Nephron (organoid): ENCODE results near the gene C1orf35.

Experiments
- H3K27ac Mint-ChIP-seq, 3 experiments: 2 replicates each; pipeline ENCODE4 v1.8.0; 2020; ENCODE audit warnings: mixed read lengths in 3 of 3, mild to moderate bottlenecking in 2 of 3, moderate library complexity in 1 of 3
- H3K27me3 Mint-ChIP-seq: 2 replicates; pipeline ENCODE4 v1.8.0; 2021; ENCODE audit warnings: low read depth, mild to moderate bottlenecking, moderate library complexity, mixed read lengths
- H3K36me3 Mint-ChIP-seq: 2 replicates; pipeline ENCODE4 v1.8.0; 2020; ENCODE audit warnings: low read depth, mixed read lengths
- H3K4me1 Mint-ChIP-seq: 2 replicates; pipeline ENCODE4 v1.8.0; 2020; ENCODE audit warnings: mixed read lengths
- H3K4me3 Mint-ChIP-seq, 3 experiments: 2 replicates each; pipeline ENCODE4 v1.8.0; 2020; ENCODE audit warnings: mild to moderate bottlenecking in 3 of 3, mixed read lengths in 3 of 3, moderate library complexity in 2 of 3
- H3K9me3 Mint-ChIP-seq: 2 replicates; pipeline ENCODE4 v1.8.0; 2020; ENCODE audit warnings: mixed read lengths
- CTCF ChIP-seq, 3 experiments: fragments of 200-600 bp; sonication (generic); IDR thresholded peaks; one replicate each; pipeline ENCODE4 v1.5.0; 2021; ENCODE audit warnings: antibody characterized with exemption in 3 of 3; ENCODE audit not compliant: unreplicated experiment in 3 of 3

Gene C1orf35

DNA sequence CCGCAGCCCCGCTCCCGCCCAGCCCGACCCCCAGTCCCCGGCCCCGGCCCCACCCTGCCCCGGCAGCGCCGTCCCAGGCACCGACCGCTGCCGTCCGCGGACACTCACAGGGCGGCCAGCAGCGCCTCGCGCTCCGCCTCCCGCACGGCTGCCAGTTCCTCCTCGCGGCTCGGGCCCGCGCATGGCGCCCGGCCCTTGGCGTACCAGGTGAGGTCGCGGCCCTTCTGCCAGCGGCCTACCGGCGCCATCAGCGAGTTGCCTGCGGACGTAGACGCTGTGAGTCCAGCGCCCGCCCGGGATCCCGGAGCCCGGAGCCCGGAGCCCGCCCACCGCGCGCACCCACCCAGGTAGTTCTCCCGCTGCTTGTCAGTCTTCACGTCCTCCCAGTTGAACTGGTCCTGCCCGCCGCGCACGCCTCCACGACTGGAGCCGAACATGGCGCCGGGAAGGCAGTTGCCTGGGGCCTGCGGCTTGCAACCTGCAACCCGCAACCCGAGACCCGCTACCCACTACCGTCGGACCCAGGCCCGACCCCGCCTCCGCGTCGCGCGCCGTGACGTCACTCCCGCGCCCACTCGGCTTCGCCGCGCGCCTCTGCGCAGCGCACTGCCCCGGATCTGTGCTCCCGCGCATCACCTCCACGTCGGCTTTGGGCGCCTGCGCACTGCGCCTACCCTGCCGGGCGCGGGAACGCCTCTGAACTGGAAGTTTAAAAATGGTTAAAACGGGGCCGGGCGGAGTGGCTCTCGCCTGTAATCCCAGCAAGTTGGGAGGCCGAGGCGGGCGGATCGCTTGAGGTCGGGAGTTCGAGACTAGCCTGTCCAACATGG lies at the start of gene C1orf35:
C1orf35 (minus strand) TSS at position 535 of the 830 bp plus-strand sequence; CDS start at position 437, 98 bp downstream.
- peaks cover 11% of the 10 kb centered on the region for H3K4me1 Mint-ChIP-seq
- no peak for TF ChIP-seq CTCF (IDR thresholded peaks at IDR 0.05; ENCODE audit: unreplicated experiment in 3 of 3)
- H3K36me3 Mint-ChIP-seq: peaks cover 31% of the 10 kb centered on the region
- H3K27ac Mint-ChIP-seq: peak within 1 kb of the TSS; percentile 81 to 94 (median 93)
- H3K27me3 Mint-ChIP-seq: no peaks in the 10 kb centered on the region
- H3K9me3 Mint-ChIP-seq: no peaks in the 10 kb centered on the region
- H3K4me3 Mint-ChIP-seq: peak within 1 kb of the TSS; percentile 93 to 95 (median 93)

- Mint-ChIP-seq H3K9me3 (no peaks in the 10 kb centered on the region), H3K27me3 (no peaks in the 10 kb centered on the region), H3K36me3 (no peaks in the 10 kb centered on the region), H3K27ac (peak overlapping the region in 2 of 3 experiments; percentile 47 to 71), H3K4me3 (no peak overlapping the region), H3K4me1 (no peaks in the 10 kb centered on the region)
- TF ChIP-seq CTCF (IDR thresholded peaks at IDR 0.05; ENCODE audit: unreplicated experiment in 3 of 3): no peak
These were observed 49.8 kb upstream of the C1orf35 start for GRCh38 chr1:228152918-228153258.

DNA sequence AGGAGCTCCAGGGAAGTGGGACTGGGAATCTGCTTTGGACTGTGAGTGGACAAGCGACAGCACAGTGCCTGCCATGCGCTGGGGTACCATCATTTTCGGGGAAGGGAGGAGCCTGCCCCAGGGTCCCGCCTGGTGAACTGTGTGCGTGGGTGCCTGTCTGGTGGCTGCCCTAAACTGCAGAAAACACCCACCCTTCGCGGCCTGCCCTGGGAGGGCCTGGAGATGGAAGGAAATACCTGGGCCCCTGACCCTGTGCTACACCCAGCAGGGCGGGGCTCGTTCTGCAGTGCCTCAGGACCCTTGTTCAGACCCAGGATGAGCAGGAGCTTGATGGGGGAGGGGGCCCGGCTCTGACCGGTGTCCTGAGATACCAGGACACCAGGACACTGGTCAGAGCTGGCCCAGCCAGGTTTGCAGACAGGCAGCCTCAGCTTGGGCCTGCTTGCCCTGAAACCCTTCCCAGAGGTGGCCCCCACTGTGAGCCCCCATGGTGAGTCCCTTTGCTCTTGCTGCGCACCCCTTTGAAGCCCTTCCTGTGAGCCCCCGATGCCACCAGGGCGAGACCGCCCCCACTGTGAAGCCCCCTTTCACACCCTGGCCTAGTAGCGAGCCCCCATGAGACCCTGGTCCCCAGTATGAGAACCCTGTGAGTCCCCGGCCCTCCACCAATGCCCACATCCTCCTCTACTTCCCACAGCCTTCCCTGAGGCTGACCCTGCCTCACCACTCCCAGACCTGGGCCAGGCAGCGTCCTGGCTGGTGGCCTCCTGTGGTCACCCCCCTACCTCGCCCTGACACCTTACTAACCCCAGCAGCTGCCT lies 49.2 kb upstream of the C1orf35 start:
- Mint-ChIP-seq H3K9me3 (no peaks in the 10 kb centered on the region), H3K36me3 (no peaks in the 10 kb centered on the region), H3K27ac (peak overlapping the region in 2 of 3 experiments; percentile 47 to 71), H3K4me3 (no peak overlapping the region), H3K4me1 (no peaks in the 10 kb centered on the region), H3K27me3 (no peaks in the 10 kb centered on the region)
- TF ChIP-seq CTCF (IDR thresholded peaks at IDR 0.05; ENCODE audit: unreplicated experiment in 3 of 3): no peak

DNA sequence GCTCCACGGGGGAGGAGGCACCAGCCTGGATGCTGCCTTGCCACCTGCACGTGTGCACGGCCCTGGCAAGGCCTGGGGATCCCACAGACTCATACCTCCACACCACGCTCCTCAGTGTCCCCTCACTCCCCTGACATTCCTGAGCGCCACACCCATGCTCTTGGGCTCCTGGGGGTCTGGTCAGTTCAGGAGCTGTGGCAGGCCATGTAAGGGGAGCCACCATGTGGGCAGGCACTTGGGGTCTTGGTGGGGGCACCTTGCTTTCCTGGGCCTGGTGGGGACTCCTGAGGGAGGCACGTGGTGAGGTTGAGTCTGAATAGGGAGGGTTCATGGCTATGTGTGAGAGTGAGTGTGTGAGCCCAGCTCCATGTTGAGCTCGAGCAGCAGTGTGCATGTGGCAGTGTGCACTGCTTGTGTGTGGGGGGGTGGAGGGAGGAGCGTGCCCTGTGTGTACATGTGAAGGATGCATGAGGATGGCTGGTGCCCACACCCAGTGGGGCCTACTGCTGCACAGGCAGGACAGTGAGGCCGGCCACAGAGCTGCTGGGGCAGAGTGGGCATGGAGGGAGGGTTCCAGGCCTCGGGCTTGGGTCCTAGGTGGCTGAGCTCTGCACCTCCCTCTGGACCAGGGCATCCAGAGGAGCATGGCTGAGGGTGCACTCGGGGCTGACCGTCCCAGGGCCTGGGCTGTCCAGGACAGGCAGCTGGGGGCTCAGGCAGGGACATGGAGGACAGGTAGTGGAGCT lies 48.2 kb upstream of the C1orf35 start:
- Mint-ChIP-seq H3K36me3 (no peaks in the 10 kb centered on the region), H3K4me3 (no peak overlapping the region), H3K4me1 (no peaks in the 10 kb centered on the region), H3K27ac (peak overlapping the region; percentile 17 to 89 (median 70)), H3K27me3 (no peaks in the 10 kb centered on the region), H3K9me3 (no peaks in the 10 kb centered on the region)
- TF ChIP-seq CTCF (IDR thresholded peaks at IDR 0.05; ENCODE audit: unreplicated experiment in 3 of 3): no peak

DNA sequence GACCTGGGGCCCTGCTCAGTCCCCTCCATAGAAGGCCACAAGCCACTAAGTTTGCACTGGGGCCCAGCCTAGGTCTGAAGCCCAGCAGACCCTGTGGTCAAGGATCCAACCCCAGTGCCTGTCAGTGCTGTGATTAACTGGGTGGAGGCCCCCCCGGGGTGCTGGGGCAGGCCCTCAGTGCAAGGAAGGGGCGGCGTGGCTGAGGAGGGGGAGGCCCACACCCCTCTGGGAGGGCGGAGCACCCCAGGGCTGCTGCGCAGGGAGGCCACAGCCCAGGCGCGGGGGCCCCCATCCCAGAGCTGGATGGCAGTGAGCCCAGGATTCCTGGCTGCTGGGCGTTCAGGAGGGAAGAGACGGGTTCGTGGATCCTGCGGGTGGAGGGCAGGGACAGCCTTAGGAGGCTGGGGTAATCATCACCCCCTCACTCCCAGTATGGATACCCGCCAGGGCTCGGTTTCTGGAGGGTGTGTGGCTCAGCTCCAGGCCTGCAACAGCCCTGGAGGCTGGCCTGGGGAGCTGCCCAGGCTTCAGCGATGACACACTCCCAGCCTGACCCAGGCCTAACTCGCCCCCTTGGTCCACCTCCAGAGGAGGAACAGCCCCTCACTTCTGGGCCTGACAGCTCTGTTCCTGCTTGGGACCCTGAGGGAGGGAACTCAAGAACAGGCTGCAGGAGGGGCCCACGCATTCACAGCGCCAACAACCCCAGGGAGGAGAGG lies 47.5 kb upstream of the C1orf35 start:
- no peak for TF ChIP-seq CTCF (IDR thresholded peaks at IDR 0.05; ENCODE audit: unreplicated experiment in 3 of 3)
- H3K36me3 Mint-ChIP-seq: no peaks in the 10 kb centered on the region
- no peaks in the 10 kb centered on the region for H3K27me3 Mint-ChIP-seq
- H3K4me3 Mint-ChIP-seq: no peak overlapping the region
- no peaks in the 10 kb centered on the region for H3K4me1 Mint-ChIP-seq
- H3K27ac Mint-ChIP-seq: peak overlapping the region in 2 of 3 experiments; percentile 46 to 89
- no peaks in the 10 kb centered on the region for H3K9me3 Mint-ChIP-seq
